Glutamatergic neuron (in vitro differentiated cells): ENCODE data around the gene PASK. TPM values are rescaled to one million over a fixed set of nuclear protein-coding genes. Genes with fewer than 3 reads are reported as not detected.

Experiments
- DNase-seq: peaks from one replicate; pipeline ENCODE4 v3.0.0; 2022
- H3K27ac Mint-ChIP-seq: one replicate; pipeline ENCODE4 v1.8.0; 2020; ENCODE audit warnings: mild to moderate bottlenecking, mixed read lengths, inconsistent platforms; ENCODE audit not compliant: unreplicated experiment
- H3K27me3 Mint-ChIP-seq: one replicate; pipeline ENCODE4 v1.8.0; 2020; ENCODE audit warnings: mild to moderate bottlenecking, moderate library complexity, mixed read lengths, inconsistent platforms; ENCODE audit not compliant: unreplicated experiment
- H3K36me3 Mint-ChIP-seq: one replicate; pipeline ENCODE4 v1.8.0; 2020; ENCODE audit warnings: mild to moderate bottlenecking, mixed read lengths, inconsistent platforms; ENCODE audit not compliant: unreplicated experiment
- H3K4me1 Mint-ChIP-seq: one replicate; pipeline ENCODE4 v1.8.0; 2020; ENCODE audit warnings: mild to moderate bottlenecking, low read depth, mixed read lengths, inconsistent platforms; ENCODE audit not compliant: unreplicated experiment
- H3K4me3 Mint-ChIP-seq: one replicate; pipeline ENCODE4 v1.8.0; 2020; ENCODE audit warnings: mild to moderate bottlenecking, mixed read lengths, inconsistent platforms; ENCODE audit not compliant: unreplicated experiment
- H3K9me3 Mint-ChIP-seq: one replicate; pipeline ENCODE4 v1.8.0; 2020; ENCODE audit warnings: mild to moderate bottlenecking, moderate library complexity, mixed read lengths, inconsistent platforms; ENCODE audit not compliant: unreplicated experiment
- total RNA-seq: library from RNA; stranded (reverse); fragmentation: NEBNext Ultra II Directional; extraction: Animal tissue kit (Norgen Biotek cat#: 25700); gene quantifications from one replicate; pipeline ENCODE4 v1.2.1, GENCODE V29; 2021; ENCODE audit not compliant: unreplicated experiment
- TF ChIP-seq, protein P1 (sequence below): fragments of 200-600 bp; sonication (generic); IDR thresholded peaks from one replicate; pipeline ENCODE4 v1.5.0; 2021; ENCODE audit not compliant: partially characterized antibody, unreplicated experiment

PASK gene
- total RNA-seq, 1 donor from 2014 or later: 24.4 TPM

GRCh38 chr2:241180495-241180894 lies 31.2 kb upstream of the PASK start:
- Mint-ChIP-seq H3K27ac (no peak overlapping the region), H3K36me3 (no peaks in the 10 kb centered on the region), H3K4me3 (no peak overlapping the region), H3K9me3 (peaks cover 4% of the 10 kb centered on the region), H3K4me1 (no peaks in the 10 kb centered on the region), H3K27me3 (no peaks in the 10 kb centered on the region)
- TF ChIP-seq, protein P1, sequence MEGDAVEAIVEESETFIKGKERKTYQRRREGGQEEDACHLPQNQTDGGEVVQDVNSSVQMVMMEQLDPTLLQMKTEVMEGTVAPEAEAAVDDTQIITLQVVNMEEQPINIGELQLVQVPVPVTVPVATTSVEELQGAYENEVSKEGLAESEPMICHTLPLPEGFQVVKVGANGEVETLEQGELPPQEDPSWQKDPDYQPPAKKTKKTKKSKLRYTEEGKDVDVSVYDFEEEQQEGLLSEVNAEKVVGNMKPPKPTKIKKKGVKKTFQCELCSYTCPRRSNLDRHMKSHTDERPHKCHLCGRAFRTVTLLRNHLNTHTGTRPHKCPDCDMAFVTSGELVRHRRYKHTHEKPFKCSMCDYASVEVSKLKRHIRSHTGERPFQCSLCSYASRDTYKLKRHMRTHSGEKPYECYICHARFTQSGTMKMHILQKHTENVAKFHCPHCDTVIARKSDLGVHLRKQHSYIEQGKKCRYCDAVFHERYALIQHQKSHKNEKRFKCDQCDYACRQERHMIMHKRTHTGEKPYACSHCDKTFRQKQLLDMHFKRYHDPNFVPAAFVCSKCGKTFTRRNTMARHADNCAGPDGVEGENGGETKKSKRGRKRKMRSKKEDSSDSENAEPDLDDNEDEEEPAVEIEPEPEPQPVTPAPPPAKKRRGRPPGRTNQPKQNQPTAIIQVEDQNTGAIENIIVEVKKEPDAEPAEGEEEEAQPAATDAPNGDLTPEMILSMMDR: no peak
- DNase-seq: no peak

GRCh38 chr2:241179899-241180298 lies 30.6 kb upstream of the PASK start:
- TF ChIP-seq, protein P1: no peak
- DNase-seq: no peak
- Mint-ChIP-seq H3K9me3 (peaks cover 4% of the 10 kb centered on the region), H3K27me3 (no peaks in the 10 kb centered on the region), H3K4me3 (no peak overlapping the region), H3K36me3 (no peaks in the 10 kb centered on the region), H3K4me1 (no peaks in the 10 kb centered on the region), H3K27ac (no peak overlapping the region)

DNA sequence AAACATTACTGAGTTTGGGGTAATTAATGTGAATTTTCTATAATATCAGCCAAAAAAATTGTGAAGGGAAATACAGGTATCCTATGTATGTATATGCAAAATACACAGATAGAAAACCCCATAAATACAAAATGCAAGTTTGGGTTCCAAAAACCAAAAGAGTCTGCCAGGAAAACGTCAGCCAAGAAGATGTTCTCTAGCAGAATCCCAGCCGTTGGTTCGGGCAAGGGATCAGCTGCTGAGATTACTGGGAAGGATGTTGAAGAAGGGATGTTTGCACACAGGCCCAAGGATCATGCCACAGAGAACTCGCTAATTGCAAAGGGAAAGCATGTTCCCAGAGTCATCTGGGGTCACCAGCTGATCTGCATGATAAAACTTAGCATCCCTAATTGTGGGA lies 29.7 kb upstream of the PASK start:
- Mint-ChIP-seq H3K36me3 (no peaks in the 10 kb centered on the region), H3K4me3 (no peak overlapping the region), H3K27me3 (peaks cover 1% of the 10 kb centered on the region), H3K27ac (no peak overlapping the region), H3K9me3 (peaks cover 4% of the 10 kb centered on the region), H3K4me1 (no peaks in the 10 kb centered on the region)
- TF ChIP-seq, protein P1: no peak
- no peak for DNase-seq

GRCh38 chr2:241177526-241178334 lies 28.5 kb upstream of the PASK start:
- Mint-ChIP-seq H3K36me3 (no peaks in the 10 kb centered on the region), H3K27me3 (peaks cover 1% of the 10 kb centered on the region), H3K4me3 (no peak overlapping the region), H3K9me3 (peaks cover 4% of the 10 kb centered on the region), H3K27ac (no peak overlapping the region), H3K4me1 (no peaks in the 10 kb centered on the region)
- no peak for DNase-seq
- TF ChIP-seq, protein P1: no peak

DNA sequence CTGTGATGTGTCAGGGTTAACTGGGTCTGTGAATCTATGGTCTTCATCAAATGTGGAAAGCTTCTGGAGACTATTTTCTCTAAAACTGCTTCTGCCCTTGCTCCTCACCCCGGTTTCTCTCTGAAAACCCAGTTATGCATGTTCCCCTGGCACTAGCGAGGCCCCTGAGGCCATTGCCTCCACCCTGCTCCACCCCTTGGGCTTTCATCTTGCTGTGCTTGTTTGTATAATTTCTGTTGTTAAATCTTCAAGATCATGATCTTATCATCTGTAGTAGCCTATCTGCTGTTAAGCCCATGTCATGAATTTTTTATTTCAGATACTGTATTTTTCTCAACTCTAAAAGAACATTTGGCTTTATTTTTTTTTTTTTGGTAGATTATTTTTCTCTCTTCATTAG lies 24.3 kb upstream of the PASK start:
- Mint-ChIP-seq H3K27me3 (peaks cover 1% of the 10 kb centered on the region), H3K36me3 (peaks cover 15% of the 10 kb centered on the region), H3K9me3 (peaks cover 3% of the 10 kb centered on the region), H3K4me3 (no peak overlapping the region), H3K4me1 (no peaks in the 10 kb centered on the region), H3K27ac (no peak overlapping the region)
- no peak for DNase-seq
- TF ChIP-seq, protein P1: no peak
